Loucy (cell line): Measurements from ENCODE around the gene RPS6KB1.
"Not testable (repeated sequence)": the region's sequence is repeated elsewhere in the genome, so short reads cannot be mapped to it uniquely, and the experiment has no call there.

Experiments used
- H2AFZ ChIP-seq: fragments of 200-600 bp; sonication (generic); 2 replicates; pipeline ENCODE4 v1.6.0; 2016; ENCODE audit warnings: antibody characterized with exemption, mild to moderate bottlenecking, low read length, moderate library complexity
- H3F3A ChIP-seq: fragments of 200-600 bp; 2 replicates; pipeline ENCODE4 v1.6.0; 2016; ENCODE audit warnings: antibody characterized with exemption, low read depth, mild to moderate bottlenecking
- H3K27me3 ChIP-seq: fragments of 200-600 bp; sonication (generic); 2 replicates; pipeline ENCODE4 v1.6.1; 2014; ENCODE audit warnings: low read length, mild to moderate bottlenecking; ENCODE audit not compliant: insufficient read depth, poor library complexity, severe bottlenecking
- H3K36me3 ChIP-seq: fragments of 200-600 bp; sonication (generic); 2 replicates; pipeline ENCODE4 v1.6.1; 2016; ENCODE audit warnings: low read length; ENCODE audit not compliant: insufficient read depth
- H3K4me1 ChIP-seq: fragments of 200-600 bp; sonication (generic); 2 replicates; pipeline ENCODE4 v1.5.1; 2014; ENCODE audit warnings: low read length, mild to moderate bottlenecking; ENCODE audit not compliant: insufficient read depth, poor library complexity, severe bottlenecking
- H3K4me2 ChIP-seq: fragments of 200-600 bp; sonication (generic); 2 replicates; pipeline ENCODE4 v1.6.0; 2014; ENCODE audit warnings: antibody characterized with exemption, low read length, low read depth, mild to moderate bottlenecking; ENCODE audit not compliant: poor library complexity, severe bottlenecking
- H3K4me3 ChIP-seq: fragments of 200-600 bp; sonication (generic); 2 replicates; pipeline ENCODE4 v1.5.1; 2014; ENCODE audit warnings: low read length, mild to moderate bottlenecking, mixed read lengths; ENCODE audit not compliant: poor library complexity, severe bottlenecking
- H3K79me2 ChIP-seq: fragments of 200-600 bp; sonication (generic); 2 replicates; pipeline ENCODE4 v1.6.1; 2014; ENCODE audit warnings: low read length; ENCODE audit not compliant: insufficient read depth
- H3K9ac ChIP-seq: fragments of 200-600 bp; sonication (generic); 2 replicates; pipeline ENCODE4 v1.6.0; 2014; ENCODE audit warnings: mild to moderate bottlenecking, low read depth, low read length, moderate library complexity; ENCODE audit not compliant: poor library complexity, severe bottlenecking
- H3K9me2 ChIP-seq: fragments of 200-600 bp; sonication (generic); replicated peaks from 2 replicates; pipeline ENCODE4 v1.6.1; 2016; ENCODE audit warnings: low read depth, low read length, mixed read lengths
- H3K9me3 ChIP-seq: fragments of 200-600 bp; sonication (generic); 2 replicates; pipeline ENCODE4 v1.6.1; 2014; ENCODE audit warnings: mild to moderate bottlenecking, antibody characterized with exemption, low read length, low read depth; ENCODE audit not compliant: insufficient read depth
- H4K20me1 ChIP-seq: fragments of 200-600 bp; sonication (generic); 2 replicates; pipeline ENCODE4 v1.6.0; 2014; ENCODE audit warnings: antibody characterized with exemption, low read length, mild to moderate bottlenecking; ENCODE audit not compliant: insufficient read depth, poor library complexity, severe bottlenecking
- CTCF ChIP-seq: fragments of 200-600 bp; sonication (generic); conservative IDR thresholded peaks from 2 replicates; pipeline ENCODE4 v1.5.1; 2014; ENCODE audit warnings: mild to moderate bottlenecking, antibody characterized with exemption, low read length
- EZH2phosphoT487 ChIP-seq: fragments of 200-600 bp; IDR thresholded peaks from 2 replicates; pipeline ENCODE4 v1.6.1; 2018; ENCODE audit warnings: antibody characterized with exemption, mild to moderate bottlenecking, moderate library complexity, borderline replicate concordance

The RPS6KB1 gene

GRCh38 chr17:59972778-59973177, 79.9 kb downstream of the RPS6KB1 start:
- no peaks in the 10 kb centered on the region for H3K9me2 ChIP-seq
- H3K4me1 ChIP-seq = no peaks in the 10 kb centered on the region
- H3K9me3 ChIP-seq = no peaks in the 10 kb centered on the region
- no peaks in the 10 kb centered on the region for H3K36me3 ChIP-seq
- no peak overlapping the region for H3K4me2 ChIP-seq
- H3K9ac ChIP-seq = no peak overlapping the region
- no peak overlapping the region for H2AFZ ChIP-seq
- TF ChIP-seq CTCF = no peak
- no peak for TF ChIP-seq EZH2phosphoT487
- no peaks in the 10 kb centered on the region for H3K27me3 ChIP-seq
- H4K20me1 ChIP-seq = no peaks in the 10 kb centered on the region
- H3K4me3 ChIP-seq = no peak overlapping the region
- no peaks in the 10 kb centered on the region for H3K79me2 ChIP-seq
- no peaks in the 10 kb centered on the region for H3F3A ChIP-seq

DNA sequence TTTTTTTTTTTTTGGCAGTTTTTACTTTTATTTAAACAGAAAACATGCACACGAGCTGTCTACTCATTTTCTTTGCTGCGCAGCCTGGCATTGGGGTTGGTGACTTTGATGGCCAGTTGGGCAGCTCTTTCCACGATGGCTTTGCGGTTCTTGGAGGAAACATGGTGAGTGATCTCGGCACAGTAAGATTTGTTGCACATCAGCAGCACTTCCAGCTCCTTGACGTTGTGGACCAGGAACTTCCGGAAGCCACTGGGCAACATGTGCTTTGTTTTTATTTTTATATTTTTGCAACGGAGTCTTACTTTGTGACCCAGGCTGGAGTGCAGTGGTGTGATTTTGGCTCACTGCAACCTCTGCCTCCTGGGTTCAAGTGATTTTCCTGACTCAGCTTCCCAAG, 80.6 kb downstream of the RPS6KB1 start:
- H3K4me3 ChIP-seq, H3K4me2 ChIP-seq, H4K20me1 ChIP-seq, H3K4me1 ChIP-seq, H3K9me3 ChIP-seq, H3K9me2 ChIP-seq, H3K36me3 ChIP-seq, H3F3A ChIP-seq, H3K27me3 ChIP-seq, H3K79me2 ChIP-seq, H2AFZ ChIP-seq, H3K9ac ChIP-seq: not testable (repeated sequence)

- H3K4me3 ChIP-seq, H4K20me1 ChIP-seq, H3K4me2 ChIP-seq, H3K9me2 ChIP-seq, H3K79me2 ChIP-seq, H3K4me1 ChIP-seq, H3K9me3 ChIP-seq, H2AFZ ChIP-seq, H3K9ac ChIP-seq, H3K27me3 ChIP-seq, H3K36me3 ChIP-seq, H3F3A ChIP-seq: not testable (repeated sequence)
Measured at GRCh38 chr17:59975166-59975565, 82.2 kb downstream of the RPS6KB1 start.

DNA sequence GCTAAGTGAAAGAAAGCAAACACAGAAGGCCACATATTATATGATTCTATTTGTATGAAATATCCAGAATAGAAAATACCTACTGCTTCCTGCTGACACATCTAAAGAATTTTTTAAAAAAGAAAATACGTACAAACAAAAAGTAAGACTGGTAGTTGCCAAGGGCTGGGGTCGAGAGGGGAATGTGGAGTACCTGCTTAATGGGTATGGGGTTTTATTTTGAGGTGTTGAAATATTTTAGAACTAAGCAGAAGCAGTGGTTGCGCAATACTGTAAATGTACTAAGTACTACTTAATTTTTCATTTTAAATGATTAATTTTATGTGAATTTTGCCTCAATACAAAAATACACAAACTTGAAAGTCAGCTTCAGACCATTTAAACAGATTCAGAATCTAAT, 103.7 kb downstream of the RPS6KB1 start:
- H3K36me3 ChIP-seq, H3K4me1 ChIP-seq, H3K79me2 ChIP-seq, H3F3A ChIP-seq, H3K9me2 ChIP-seq, H3K4me3 ChIP-seq, H2AFZ ChIP-seq, H3K9ac ChIP-seq, H3K9me3 ChIP-seq, H3K27me3 ChIP-seq, H3K4me2 ChIP-seq, H4K20me1 ChIP-seq: not testable (repeated sequence)
